ENCODE data around the gene KANTR.

DNA sequence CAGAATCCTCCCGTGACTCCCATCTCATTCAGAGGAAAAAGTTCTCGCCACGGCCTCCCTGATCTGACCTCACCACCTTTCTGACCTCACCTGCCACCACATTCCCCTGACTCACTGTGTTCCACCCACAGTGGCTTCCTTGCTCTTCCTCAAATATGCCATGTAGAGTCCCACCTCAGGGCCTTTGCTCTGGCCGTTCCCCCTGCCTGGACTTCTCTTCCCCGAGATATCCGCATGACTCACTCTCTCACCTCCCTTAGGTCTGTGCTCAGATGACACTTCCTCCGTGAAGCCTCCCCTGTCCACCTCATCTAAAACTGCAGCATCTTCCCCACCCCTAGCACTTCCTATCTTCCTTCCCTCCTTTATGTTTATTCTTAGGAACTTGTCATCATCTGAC is 18.9 kb upstream of the KANTR start:
- TF ChIP-seq NKRF (IDR thresholded peaks at IDR 0.05; ENCODE audit: borderline replicate concordance) (no peak), KAT7 (CRISPR knock-in tag; IDR thresholded peaks at IDR 0.05; ENCODE audit: borderline replicate concordance) (no peak), ZNF668 (CRISPR knock-in tag; IDR thresholded peaks at IDR 0.05) (no peak), PTTG1 (tag; IDR thresholded peaks at IDR 0.05; ENCODE audit: low read depth) (no peak), RFX5 (IDR thresholded peaks at IDR 0.05; ENCODE audit: low read depth, low read length) (no peak), GMEB1 (CRISPR knock-in tag; IDR thresholded peaks at IDR 0.05) (no peak)
- TF ChIP-seq, protein P1, sequence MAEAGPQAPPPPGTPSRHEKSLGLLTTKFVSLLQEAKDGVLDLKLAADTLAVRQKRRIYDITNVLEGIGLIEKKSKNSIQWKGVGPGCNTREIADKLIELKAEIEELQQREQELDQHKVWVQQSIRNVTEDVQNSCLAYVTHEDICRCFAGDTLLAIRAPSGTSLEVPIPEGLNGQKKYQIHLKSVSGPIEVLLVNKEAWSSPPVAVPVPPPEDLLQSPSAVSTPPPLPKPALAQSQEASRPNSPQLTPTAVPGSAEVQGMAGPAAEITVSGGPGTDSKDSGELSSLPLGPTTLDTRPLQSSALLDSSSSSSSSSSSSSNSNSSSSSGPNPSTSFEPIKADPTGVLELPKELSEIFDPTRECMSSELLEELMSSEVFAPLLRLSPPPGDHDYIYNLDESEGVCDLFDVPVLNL (CRISPR knock-in tag; IDR thresholded peaks at IDR 0.05; ENCODE audit: low read depth), result no peak
- TF ChIP-seq, protein P2, sequence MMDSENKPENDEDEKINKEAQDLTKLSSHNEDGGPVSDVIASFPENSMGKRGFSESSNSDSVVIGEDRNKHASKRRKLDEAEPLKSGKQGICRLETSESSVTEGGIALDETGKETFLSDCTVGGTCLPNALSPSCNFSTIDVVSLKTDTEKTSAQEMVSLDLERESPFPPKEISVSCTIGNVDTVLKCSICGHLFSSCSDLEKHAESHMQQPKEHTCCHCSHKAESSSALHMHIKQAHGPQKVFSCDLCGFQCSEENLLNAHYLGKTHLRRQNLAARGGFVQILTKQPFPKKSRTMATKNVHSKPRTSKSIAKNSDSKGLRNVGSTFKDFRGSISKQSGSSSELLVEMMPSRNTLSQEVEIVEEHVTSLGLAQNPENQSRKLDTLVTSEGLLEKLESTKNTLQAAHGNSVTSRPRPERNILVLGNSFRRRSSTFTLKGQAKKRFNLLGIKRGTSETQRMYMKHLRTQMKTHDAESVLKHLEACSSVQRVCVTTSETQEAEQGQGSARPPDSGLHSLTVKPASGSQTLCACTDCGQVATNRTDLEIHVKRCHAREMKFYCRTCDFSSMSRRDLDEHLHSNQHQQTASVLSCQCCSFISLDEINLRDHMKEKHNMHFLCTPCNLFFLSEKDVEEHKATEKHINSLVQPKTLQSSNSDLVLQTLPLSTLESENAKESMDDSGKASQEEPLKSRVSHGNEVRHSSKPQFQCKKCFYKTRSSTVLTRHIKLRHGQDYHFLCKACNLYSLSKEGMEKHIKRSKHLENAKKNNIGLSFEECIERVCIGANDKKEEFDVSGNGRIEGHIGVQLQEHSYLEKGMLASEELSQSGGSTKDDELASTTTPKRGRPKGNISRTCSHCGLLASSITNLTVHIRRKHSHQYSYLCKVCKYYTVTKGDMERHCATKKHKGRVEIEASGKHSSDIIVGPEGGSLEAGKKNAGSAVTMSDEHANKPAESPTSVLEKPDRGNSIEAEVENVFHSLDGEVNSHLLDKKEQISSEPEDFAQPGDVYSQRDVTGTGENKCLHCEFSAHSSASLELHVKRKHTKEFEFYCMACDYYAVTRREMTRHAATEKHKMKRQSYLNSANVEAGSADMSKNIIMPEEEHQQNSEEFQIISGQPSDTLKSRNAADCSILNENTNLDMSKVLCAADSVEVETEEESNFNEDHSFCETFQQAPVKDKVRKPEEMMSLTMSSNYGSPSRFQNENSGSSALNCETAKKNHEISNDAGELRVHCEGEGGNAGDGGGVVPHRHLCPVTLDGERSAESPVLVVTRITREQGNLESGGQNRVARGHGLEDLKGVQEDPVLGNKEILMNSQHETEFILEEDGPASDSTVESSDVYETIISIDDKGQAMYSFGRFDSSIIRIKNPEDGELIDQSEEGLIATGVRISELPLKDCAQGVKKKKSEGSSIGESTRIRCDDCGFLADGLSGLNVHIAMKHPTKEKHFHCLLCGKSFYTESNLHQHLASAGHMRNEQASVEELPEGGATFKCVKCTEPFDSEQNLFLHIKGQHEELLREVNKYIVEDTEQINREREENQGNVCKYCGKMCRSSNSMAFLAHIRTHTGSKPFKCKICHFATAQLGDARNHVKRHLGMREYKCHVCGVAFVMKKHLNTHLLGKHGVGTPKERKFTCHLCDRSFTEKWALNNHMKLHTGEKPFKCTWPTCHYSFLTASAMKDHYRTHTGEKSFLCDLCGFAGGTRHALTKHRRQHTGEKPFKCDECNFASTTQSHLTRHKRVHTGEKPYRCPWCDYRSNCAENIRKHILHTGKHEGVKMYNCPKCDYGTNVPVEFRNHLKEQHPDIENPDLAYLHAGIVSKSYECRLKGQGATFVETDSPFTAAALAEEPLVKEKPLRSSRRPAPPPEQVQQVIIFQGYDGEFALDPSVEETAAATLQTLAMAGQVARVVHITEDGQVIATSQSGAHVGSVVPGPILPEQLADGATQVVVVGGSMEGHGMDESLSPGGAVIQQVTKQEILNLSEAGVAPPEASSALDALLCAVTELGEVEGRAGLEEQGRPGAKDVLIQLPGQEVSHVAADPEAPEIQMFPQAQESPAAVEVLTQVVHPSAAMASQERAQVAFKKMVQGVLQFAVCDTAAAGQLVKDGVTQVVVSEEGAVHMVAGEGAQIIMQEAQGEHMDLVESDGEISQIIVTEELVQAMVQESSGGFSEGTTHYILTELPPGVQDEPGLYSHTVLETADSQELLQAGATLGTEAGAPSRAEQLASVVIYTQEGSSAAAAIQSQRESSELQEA (IDR thresholded peaks at IDR 0.05; ENCODE audit: low read depth), result no peak
- TF ChIP-seq, protein P3, sequence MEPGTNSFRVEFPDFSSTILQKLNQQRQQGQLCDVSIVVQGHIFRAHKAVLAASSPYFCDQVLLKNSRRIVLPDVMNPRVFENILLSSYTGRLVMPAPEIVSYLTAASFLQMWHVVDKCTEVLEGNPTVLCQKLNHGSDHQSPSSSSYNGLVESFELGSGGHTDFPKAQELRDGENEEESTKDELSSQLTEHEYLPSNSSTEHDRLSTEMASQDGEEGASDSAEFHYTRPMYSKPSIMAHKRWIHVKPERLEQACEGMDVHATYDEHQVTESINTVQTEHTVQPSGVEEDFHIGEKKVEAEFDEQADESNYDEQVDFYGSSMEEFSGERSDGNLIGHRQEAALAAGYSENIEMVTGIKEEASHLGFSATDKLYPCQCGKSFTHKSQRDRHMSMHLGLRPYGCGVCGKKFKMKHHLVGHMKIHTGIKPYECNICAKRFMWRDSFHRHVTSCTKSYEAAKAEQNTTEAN (CRISPR knock-in tag; IDR thresholded peaks at IDR 0.05), result no peak

All from K562 (cell line).